ENCODE data around the gene CSNK2A1.

CSNK2A1 gene

GRCh38 chr20:537983-538382, 5.6 kb downstream of the CSNK2A1 start:
- TF ChIP-seq FOXM1 (IDR thresholded peaks at IDR 0.05; ENCODE audit: borderline replicate concordance, low read depth): no peak
- TF ChIP-seq RAD21 (IDR thresholded peaks at IDR 0.05; ENCODE audit: low read depth): no peak
- no peak for TF ChIP-seq CEBPB (IDR thresholded peaks at IDR 0.05)
- TF ChIP-seq CREB1 (IDR thresholded peaks at IDR 0.05; ENCODE audit: low read depth): no peak
- TF ChIP-seq EP300 (IDR thresholded peaks at IDR 0.05; ENCODE audit: borderline replicate concordance): no peak
- no peak for TF ChIP-seq REST (IDR thresholded peaks at IDR 0.05; ENCODE audit: low read depth)
- TF ChIP-seq TCF12 (IDR thresholded peaks at IDR 0.05; ENCODE audit: low read depth): no peak
- no peak for TF ChIP-seq EGR1 (IDR thresholded peaks at IDR 0.05)
- TF ChIP-seq YY1 (IDR thresholded peaks at IDR 0.05; ENCODE audit: low read depth): no peak
- no peak for TF ChIP-seq TAF1 (IDR thresholded peaks at IDR 0.05; ENCODE audit: low read depth)
- no peak for TF ChIP-seq NFIC (IDR thresholded peaks at IDR 0.05)
- TF ChIP-seq USF1 (IDR thresholded peaks at IDR 0.05): no peak
- no peak for TF ChIP-seq ZBTB7A (IDR thresholded peaks at IDR 0.05; ENCODE audit: low read depth)
- no peak for TF ChIP-seq TEAD4 (IDR thresholded peaks at IDR 0.05)
- TF ChIP-seq MAX (IDR thresholded peaks at IDR 0.05): no peak

- no peak for TF ChIP-seq CREB1 (IDR thresholded peaks at IDR 0.05; ENCODE audit: low read depth)
- no peak for TF ChIP-seq MAX (IDR thresholded peaks at IDR 0.05)
Observed at GRCh38 chr20:536426-537010, 7.1 kb downstream of the CSNK2A1 start.

GRCh38 chr20:535958-536357, 7.6 kb downstream of the CSNK2A1 start:
- no peak for TF ChIP-seq REST (IDR thresholded peaks at IDR 0.05; ENCODE audit: low read depth)
- TF ChIP-seq USF1 (IDR thresholded peaks at IDR 0.05): no peak
- TF ChIP-seq TAF1 (IDR thresholded peaks at IDR 0.05; ENCODE audit: low read depth): no peak
- TF ChIP-seq CREB1 (IDR thresholded peaks at IDR 0.05; ENCODE audit: low read depth): no peak
- TF ChIP-seq ZBTB7A (IDR thresholded peaks at IDR 0.05; ENCODE audit: low read depth): no peak
- no peak for TF ChIP-seq TCF12 (IDR thresholded peaks at IDR 0.05; ENCODE audit: low read depth)
- TF ChIP-seq YY1 (IDR thresholded peaks at IDR 0.05; ENCODE audit: low read depth): no peak
- TF ChIP-seq EP300 (IDR thresholded peaks at IDR 0.05; ENCODE audit: borderline replicate concordance): no peak
- TF ChIP-seq MAX (IDR thresholded peaks at IDR 0.05): no peak
- no peak for TF ChIP-seq CEBPB (IDR thresholded peaks at IDR 0.05)

- TF ChIP-seq TEAD4 (IDR thresholded peaks at IDR 0.05) (no peak), ZBTB7A (IDR thresholded peaks at IDR 0.05; ENCODE audit: low read depth) (no peak), EGR1 (IDR thresholded peaks at IDR 0.05) (no peak), FOXM1 (IDR thresholded peaks at IDR 0.05; ENCODE audit: borderline replicate concordance, low read depth) (no peak), REST (IDR thresholded peaks at IDR 0.05; ENCODE audit: low read depth) (no peak), CEBPB (IDR thresholded peaks at IDR 0.05) (no peak), NFIC (IDR thresholded peaks at IDR 0.05) (no peak), TCF12 (IDR thresholded peaks at IDR 0.05; ENCODE audit: low read depth) (no peak)
Observed at GRCh38 chr20:533526-533925, 10.1 kb downstream of the CSNK2A1 start.

GRCh38 chr20:532530-532929, 11.1 kb downstream of the CSNK2A1 start:
- TF ChIP-seq EP300 (IDR thresholded peaks at IDR 0.05; ENCODE audit: borderline replicate concordance) (no peak), YY1 (IDR thresholded peaks at IDR 0.05; ENCODE audit: low read depth) (no peak), CREB1 (IDR thresholded peaks at IDR 0.05; ENCODE audit: low read depth) (no peak), CEBPB (IDR thresholded peaks at IDR 0.05) (no peak), FOXM1 (IDR thresholded peaks at IDR 0.05; ENCODE audit: borderline replicate concordance, low read depth) (no peak), RAD21 (IDR thresholded peaks at IDR 0.05; ENCODE audit: low read depth) (no peak), MAX (IDR thresholded peaks at IDR 0.05) (no peak), NFIC (IDR thresholded peaks at IDR 0.05) (no peak), TCF12 (IDR thresholded peaks at IDR 0.05; ENCODE audit: low read depth) (no peak)

All from Ishikawa (cell line).